ENCODE measurements around the gene GRID2IP.
"Not testable (repeated sequence)": the region's sequence is repeated elsewhere in the genome, so short reads cannot be mapped to it uniquely, and the experiment has no call there.

Gene GRID2IP

DNA sequence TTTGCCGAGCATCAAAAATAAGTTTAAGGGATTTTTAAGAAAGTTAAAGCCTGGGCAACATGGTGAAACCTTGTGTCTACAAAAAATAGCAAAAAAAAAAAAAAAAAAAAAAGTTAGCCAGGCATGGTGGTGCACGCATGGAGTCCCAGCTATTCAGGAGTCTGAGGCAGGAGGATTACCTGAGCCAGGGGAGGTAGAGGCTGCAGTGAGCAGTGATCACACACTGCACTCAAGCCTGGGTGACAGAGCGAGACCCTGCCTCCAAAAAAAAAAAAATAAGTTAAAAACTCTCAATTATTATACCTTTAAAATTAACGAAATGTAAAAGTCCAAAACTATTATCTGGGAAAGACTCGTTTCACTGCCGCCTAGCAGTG, 68.5 kb downstream of the GRID2IP start:
- DNase-seq: no peak

DNA sequence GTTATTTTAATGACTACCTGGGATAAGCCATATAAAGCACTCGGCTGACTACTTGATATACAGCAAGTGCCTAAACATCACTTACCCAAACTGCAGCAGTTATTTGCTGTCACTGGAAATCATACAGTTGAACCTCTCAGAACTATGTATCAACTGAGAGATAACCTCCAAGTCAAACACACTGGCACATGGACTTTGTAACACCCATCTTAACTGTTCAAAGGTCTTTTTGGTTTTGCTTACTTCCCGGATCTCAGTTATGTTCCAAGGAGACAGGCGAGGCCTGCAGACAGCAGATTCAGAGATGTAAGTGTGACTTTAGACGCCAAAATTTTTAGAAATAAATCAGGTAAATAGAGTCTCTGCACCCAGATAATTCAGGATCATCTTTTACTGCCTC, 69.0 kb downstream of the GRID2IP start:
- DNase-seq: no peak

DNA sequence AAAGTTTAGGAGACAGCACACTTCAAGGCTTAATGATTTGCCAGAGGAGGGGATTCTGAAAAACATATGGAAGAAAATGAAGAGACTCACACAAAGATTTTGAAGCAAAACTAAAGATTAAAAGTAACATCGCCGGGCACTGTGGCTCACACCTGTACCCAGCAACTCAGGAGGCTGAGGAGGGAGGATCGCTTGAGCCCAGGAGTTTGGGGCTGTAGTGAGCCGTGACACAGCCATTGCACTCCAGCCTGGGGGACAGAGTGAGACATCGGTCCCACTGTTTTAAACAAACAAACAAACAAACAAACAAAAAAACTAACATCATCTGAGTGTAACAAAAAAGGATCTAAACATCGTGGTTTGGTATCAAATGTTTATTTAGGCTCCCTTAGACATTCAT, 69.8 kb downstream of the GRID2IP start:
- DNase-seq: no peak

DNA sequence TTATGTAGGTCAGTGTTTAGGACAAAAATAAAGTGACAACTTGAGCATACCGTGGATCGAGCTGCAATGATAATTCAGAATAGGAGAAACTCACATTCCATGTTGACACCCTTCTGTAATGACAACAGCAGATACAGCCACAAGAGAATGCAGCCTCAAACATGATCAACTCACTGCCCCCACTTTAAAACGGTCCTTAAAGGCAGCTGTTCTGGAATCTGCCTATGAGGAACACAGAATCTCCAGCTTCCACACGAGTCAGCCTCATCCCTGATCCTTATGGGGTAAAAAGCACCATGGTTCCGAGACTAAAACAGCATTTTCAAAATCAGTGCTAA, 71.0 kb downstream of the GRID2IP start:
- DNase-seq: no peak

DNA sequence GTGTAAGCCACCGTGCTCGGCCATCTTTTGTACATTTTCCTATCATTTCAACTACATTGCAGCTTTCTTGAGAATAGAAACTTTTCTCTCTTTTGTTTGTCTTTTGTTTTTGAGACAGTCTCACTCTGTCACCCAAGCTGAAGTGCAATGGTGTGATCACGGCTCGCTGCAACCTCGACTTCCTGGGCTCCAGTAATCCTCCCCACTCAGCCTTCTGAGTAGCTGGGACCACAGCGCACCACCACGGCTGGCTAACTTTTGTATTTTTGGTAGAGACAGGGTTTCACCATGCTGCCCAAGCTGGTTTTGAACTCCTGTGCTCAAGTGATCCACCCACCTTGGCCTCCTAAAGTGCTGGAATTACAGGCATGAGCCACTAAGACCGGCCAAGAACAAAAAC, 72.2 kb downstream of the GRID2IP start:
- no peak for DNase-seq

DNA sequence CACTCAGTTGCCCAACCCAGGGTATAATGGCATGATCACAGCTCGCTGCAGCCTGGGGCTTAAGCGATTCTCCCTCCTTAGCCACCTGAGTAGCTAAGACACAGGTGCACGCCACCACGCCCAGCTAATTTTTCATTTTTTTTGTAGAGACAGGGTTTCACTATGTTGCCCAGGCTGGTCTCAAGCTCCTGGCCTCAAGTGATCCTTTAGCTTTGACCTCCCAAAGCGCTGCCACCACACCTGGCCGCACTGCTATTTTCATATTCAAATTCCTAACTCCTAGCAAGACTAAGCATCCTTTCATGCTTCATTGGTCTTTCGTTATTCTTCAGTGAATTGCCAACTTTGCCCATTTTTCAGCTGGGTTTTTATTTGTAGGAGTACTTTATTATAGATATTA, 73.1 kb downstream of the GRID2IP start:
- no peak for DNase-seq

DNA sequence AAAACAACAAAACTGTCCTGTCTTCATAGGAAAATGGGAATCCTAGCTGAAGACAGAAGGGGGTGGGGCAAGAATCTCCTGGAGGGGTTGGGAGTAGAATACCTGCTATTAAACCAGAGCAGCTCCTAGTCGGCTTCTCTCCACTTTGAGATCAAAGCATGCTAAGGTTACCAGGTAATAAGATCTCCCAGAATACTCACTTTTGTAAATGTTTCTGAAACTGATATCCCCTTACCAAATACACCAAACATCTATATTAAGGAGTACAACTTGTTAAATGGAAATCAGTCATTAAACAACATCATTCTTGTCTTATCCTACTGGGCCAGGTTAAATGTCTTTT, 74.0 kb downstream of the GRID2IP start:
- DNase-seq: no peak

DNA sequence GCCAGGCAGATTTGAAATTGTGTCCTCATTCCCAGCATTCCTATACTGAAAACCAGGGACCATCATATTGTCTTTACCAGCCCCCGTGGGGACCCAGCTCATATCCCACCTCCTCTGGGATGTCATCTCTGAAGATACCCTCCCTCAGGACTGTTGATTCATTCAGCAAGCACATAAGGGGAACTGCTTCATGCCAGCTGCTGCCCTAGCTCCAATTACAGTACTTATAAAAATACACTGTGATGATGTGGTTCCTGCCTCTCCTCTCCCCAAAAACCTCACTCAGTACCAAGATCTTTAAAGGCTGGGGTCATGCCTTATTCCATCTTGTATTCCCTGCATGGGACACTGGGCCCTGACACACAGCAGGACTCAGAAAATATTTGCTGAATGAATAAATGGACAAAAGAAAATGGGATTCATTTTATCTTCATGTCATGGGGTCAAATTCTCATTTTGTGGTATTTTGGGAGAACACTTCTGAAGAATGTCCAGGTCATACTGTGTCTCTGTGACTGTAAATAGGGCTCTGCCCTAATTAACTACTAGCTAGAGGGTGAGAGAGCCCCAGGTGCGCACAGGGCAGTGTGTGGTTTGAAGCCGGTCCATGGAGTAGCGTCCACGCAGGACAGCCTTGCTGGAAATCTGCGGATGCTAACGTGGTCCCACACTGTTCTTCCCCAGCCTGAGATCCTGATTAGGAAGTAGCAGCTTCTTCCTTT, 74.5 kb downstream of the GRID2IP start:
- DNase-seq: peak in 1 of 2 donors; percentile 7

DNA sequence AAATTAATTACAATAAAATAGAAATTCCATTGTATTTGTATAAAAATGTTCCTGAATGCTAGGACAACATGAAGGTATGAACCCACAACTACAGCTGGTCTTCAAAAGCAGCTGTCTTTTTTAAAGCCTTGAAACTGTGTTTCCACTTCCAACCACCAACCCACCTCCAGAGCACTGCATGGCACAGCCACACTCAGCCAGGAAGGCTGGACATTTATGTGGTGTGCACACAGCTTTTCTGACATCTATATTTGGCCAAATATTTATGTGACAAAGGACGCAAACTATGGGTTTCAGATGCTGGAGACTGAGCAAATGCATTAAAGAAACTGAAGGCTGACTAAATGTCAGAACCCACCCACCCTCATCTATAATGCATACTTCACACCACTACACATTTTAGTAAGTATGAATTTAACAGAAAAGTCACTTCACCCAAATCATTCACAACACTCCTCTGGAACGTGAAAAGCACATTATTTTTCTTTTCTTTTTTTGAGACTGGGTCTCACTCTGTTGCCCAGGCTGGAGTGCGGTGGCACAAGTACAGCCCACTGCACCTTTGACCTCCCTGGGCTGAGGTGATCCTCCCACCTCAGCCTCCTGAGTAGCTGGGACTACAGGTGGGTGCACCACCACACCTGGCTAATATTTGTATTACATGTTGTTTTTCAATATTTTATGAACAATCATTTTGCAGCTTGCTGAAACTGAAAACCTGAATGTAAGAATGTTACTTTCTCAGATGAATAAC, 75.7 kb downstream of the GRID2IP start:
- no peak for DNase-seq

DNA sequence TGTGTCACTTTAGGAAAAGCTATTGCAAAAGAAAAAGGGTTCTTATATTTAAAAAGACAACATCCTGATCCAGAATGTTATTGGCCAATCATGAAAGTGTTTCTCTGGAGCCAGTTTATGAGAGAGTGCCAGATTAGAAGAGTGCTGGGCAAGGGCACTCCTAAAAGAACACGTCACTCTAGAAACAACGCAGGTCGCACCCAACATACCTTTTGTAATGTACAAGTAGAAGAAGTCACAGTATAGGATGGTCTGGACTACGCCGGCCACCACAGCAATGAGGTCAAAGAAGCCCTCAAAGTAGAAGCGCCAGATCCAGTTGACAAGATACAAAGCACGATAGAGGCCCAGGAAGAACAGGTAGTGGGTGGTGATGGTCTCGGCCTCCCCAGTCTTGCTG, 85.4 kb downstream of the GRID2IP start:
- DNase-seq: no peak

DNA sequence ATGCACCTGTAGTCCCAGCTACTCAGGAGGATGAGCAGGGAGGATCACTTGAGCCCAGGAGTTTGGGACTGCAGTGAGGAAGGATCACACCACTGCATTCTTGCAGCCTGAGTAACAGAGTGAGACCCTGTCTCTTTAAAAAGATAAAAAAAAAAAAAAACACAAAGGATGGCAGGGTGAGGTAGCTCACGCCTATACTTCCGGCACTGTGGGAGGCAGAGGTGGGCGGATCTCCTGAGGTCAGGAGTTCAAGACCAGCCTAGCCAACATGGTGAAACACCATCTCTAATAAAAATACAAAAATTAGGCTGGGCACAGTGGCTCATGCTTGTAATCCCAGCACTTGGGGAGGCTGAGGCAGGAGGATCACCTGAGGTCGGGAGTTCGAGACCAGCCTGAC, 87.7 kb downstream of the GRID2IP start:
- not testable (repeated sequence) for DNase-seq

DNA sequence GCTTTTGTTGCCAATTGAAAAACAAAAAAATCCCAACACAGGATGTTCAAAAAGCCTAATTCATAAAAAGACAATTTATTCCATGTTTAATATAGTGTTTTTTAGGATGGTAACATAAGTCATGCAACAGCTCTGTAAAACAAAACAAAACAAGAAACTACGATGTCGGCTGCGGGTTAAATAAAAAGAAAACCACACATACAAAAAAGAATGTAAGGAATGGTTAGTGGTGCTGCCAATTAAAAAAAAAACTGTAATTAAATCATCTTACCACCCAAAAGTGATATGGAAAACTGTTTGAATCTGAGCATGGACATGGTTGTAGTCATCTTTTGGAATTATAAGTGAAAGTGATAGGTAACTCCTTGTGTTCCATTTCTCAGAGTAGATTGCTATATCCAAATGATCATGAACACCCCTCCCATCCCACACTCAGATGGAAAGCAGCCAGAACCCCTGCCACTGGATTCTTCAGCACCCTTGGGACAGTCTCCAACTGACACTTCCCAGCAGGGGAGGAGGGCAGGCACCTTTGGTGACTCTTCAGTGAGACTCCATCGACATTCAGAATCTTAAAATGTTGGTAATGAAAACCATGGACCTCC, 89.2 kb downstream of the GRID2IP start:
- DNase-seq: no peak

DNA sequence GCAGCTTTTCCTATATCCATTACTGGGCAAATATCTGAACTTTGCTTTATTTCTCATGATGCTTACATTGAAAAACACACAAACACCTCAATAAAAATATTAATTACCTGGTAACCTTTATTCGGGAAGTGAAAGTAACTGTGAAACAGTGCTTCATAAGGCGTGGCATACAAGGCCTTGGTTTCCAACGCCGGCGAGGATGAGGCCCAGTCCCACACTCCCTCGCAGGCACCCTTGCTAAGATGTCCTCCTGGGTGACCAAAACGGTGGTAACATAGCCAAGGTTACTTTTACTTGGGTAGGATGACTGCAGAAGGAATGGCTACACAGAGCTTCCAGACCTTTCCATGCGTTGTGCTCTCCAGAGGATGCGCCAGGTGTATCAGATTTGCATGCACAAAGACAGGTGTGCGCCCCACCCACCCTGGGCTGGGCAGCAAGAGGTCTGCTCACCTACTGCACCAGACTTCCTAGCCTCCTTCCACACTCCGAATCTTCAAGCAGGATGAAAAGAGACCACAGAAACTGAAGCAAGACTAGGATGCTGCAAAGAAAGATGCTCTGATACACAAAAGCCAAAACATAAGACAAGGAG, 90.2 kb downstream of the GRID2IP start:
- no peak for DNase-seq

DNA sequence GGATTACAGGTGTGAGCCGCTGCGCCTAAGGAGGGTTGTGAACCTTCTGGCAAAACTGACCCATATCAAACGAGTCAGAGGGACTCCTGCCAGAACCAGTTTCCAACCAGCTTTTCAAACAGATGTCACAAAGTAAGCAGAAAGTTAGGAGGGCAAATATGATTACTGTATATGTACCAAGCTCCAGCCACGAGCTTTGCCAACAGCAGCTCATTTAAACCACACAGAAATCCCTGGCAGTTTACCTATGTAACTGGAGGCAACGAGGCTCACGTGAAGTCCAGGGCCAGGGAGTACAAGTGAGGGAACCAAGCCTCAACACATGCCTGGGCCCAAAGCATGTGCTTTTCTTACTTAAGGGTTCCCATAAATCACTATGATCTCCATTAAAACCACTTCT, 91.0 kb downstream of the GRID2IP start:
- no peak for DNase-seq

DNA sequence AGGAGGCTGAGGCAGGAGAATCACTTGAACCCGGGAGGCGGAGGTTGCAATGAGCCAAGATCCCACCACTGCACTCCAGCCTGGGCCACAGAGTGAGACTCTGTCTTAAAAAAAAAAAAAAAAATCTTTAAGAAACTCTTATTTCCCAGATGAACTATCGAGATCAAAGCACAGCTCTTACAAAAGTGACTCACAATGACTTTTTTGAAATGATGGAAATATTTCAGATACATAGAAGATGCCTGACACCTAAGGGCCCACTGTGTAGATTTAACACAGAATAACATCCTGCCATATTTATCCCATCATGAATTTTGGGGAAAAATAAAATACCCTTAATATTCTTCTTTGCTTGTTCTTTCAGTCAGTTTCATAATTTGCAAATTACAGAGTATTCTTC, 92.6 kb downstream of the GRID2IP start:
- DNase-seq: not testable (repeated sequence)

DNA sequence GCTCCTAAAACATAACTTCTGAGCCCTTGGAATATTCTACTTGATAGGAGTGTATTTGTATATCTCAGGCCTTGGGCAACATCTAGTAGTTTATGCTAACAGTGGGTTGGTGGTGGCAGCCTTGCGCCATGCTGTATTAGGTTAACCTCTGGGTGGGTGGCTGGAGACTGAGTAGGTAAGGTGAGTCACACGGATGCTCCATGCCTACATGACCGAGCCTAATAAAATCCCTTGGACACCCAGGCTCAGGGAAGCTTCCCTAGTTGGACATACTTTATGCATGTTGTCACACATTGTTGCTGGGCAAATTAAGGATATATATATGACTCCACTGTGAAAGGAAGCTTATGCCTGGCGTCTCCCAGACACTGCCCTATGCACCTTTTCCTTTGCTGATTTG, 97.5 kb downstream of the GRID2IP start:
- DNase-seq: no peak

DNA sequence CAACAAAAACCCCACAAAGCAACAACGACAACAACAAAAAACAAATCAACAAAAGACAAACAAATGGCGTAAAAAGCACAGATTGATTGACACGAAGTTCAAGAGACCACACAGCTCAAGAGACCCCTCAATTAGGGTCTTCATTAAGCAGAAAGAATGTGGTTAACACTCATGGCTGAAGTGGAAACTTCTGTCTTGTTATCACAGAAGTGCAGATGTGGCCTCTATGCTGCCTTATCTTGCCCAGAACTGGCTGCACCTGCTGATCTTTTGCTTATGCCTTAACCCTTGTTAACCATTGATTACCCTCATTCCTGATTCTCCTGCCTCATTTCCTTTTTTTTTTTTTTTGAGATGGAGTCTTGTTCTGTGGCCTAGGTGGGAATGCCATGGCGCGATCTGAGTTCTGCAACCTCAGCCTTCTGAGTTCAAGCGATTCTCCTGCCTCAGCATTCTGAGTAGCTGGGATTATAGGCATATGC, 100.0 kb downstream of the GRID2IP start:
- no peak for DNase-seq

DNA sequence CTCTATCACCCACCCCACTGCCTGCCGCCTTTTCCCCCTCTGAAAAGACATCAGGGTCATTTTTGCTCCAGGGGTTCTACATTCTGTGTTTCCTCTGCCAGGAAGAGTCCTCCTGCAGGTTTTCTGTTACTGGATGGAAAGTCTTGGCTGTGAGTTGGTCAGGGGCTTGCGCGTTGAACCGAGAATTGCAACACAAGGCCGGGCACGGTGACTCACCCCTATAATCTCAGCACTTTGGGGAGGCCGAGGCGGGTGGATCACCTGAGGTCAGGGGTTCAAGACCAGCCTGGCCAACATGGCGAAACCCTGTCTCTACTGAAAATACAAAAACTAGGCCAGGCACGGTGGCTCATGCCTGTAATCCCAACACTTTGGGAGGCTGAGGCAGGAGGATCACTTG, 100.7 kb downstream of the GRID2IP start:
- not testable (repeated sequence) for DNase-seq

DNA sequence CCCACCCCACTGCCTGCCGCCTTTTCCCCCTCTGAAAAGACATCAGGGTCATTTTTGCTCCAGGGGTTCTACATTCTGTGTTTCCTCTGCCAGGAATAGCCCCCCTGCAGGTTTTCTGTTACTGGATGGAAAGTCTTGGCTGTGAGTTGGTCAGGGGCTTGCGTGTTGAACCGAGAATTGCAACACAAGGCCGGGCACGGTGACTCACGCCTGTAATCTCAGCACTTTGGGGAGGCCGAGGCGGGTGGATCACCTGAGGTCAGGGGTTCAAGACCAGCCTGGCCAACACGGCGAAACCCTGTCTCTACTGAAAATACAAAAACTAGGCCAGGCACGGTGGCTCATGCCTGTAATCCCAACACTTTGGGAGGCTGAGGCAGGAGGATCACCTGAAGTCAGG, 101.4 kb downstream of the GRID2IP start:
- not testable (repeated sequence) for DNase-seq

DNA sequence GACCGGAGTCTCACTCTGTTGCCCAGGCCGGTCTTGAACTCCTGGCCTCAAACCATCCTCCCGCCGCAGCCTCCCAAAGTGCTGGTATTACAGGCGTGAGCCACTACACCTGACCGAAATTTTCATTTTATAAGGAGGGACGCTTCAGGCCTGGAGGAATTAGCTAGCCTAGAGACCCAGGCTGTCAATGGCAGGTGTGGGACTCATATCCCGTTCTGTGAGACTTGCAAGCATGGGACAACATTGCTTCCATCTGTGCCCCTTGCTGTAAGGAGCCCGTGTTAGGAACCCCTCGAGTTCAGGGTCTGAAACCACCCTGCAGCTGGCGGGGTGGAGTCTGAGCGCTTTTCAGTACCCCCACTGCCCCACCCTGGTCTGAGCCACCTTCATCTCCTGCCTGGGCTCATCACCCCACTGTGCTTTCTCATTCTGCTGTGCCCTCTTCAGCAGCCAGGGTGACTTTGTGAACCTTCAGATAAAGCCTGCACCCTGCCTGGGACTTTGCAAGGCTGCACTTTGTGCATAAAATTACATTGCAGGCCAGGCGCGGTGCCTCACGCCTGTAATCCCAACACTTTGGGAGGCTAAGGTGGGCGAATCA, 102.2 kb downstream of the GRID2IP start:
- no peak for DNase-seq

DNA sequence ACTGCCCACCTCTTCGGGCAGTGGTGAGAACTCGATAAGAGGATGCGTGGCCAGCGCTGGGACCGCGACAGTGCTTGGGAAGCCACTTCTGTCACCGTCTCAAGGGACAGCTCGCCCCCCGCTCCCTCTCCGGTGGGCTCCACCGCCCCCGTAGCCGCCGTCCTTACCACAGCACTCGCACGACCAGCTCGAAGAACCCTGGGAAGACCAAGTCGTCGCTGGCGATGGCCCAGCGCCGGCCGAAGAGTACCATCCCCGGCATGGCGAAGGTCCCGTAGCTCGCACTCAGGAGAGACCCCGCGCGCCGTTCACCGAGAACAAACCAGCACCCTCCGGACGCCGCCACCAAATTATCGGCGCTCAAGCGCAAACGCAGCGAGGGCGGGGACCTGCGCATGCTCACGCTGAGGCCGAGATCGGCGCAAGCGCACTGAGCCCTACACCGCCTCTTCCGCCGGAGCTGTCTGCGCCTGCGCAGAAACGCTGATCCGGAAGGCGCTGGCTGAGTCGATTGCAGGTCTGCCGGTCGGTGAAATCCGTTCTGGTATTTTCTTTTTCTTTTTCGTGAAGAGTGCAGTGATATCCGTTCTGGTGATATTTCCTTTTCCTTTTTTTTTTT, 103.6 kb downstream of the GRID2IP start, which contains the start of gene DAGLB:
DAGLB (minus strand) TSS at position 374 of the 619 bp plus-strand sequence; CDS start at position 262, 112 bp downstream.
- peak; percentile 91 to 98 for DNase-seq
